HCT116 (cell line): Measurements from ENCODE around the gene BPIFB6. TPM values are rescaled to one million over a fixed set of nuclear protein-coding genes. Genes with fewer than 3 reads are reported as not detected.

Experiments used
- ATAC-seq: fragments of 200-7000 bp; cut with Tn5 transposase; 2 replicates; pipeline ENCODE4 v1.9.1; 2020; ENCODE audit warnings: mild to moderate bottlenecking, moderate library complexity
- BruUV-seq: library from RNA; stranded (reverse); fragments of 400-500 nt; replicated peaks from 2 replicates; lab custom pipeline; 2021; lab: Mats Ljungman, UMichigan
- CTCF ChIA-PET: fragments of 300-600 bp; sonication (Branson Sonifier 250); formaldehyde crosslinking; loops from one replicate; lab custom pipeline; 2021; ENCODE audit warnings: antibody characterized with exemption; lab: Charles Lee
- POLR2A ChIA-PET: fragments of 300-600, 350-600 bp; sonication (Branson Sonifier 250); formaldehyde crosslinking; loops from one replicate; lab custom pipeline; 2021; ENCODE audit warnings: antibody characterized with exemption; lab: Charles Lee
- RAD21 ChIA-PET, 2 experiments: fragments of 300-600 bp; sonication (Branson Sonifier 250); formaldehyde crosslinking; loops; one replicate each; lab custom pipeline; 2023; ENCODE audit warnings: low total read pairs in 2 of 2; ENCODE audit not compliant: uncharacterized antibody in 2 of 2, unreplicated experiment in 2 of 2, low non-redundant PET in 1 of 2; lab: Charles Lee
- DNase-seq: peaks from one replicate; pipeline ENCODE4 v3.0.0-alpha.2; 2010; ENCODE audit warnings: low read depth, low spot score
- H2AFZ ChIP-seq: fragments of 200-600 bp; shearing (Covaris generic), sonication (generic); 2 replicates; pipeline ENCODE4 v1.6.1; 2017; ENCODE audit warnings: low read depth, mixed run types, mixed read lengths, antibody characterized with exemption, low read length; ENCODE audit not compliant: poor library complexity, severe bottlenecking
- H3K27ac ChIP-seq: 2 replicates; pipeline ENCODE4 v1.5.1; 2012; ENCODE audit warnings: low read depth, low read length
- H3K27me3 ChIP-seq: fragments of 200-600 bp; sonication (generic); 2 replicates; pipeline ENCODE4 v1.6.1; 2016; ENCODE audit warnings: mixed run types, low read length, mixed read lengths; ENCODE audit not compliant: insufficient read depth
- H3K36me3 ChIP-seq, 2 experiments: fragments of 200-500 bp in 1 of 2; fragments of 200-600 bp in 1 of 2; sonication (Bioruptor generic) in 1 of 2; sonication (generic) in 1 of 2; 2 replicates each; pipeline versions ENCODE4 v1.5.1 to v1.6.1; 2014 to 2016; ENCODE audit warnings: low read length in 2 of 2, inconsistent platforms in 1 of 2, mixed read lengths in 1 of 2, mixed run types in 1 of 2; ENCODE audit not compliant: insufficient read depth in 2 of 2, control insufficient read depth in 1 of 2
- H3K4me1 ChIP-seq, 2 experiments: fragments of 200-600 bp in 1 of 2; sonication (generic) in 1 of 2; 2 replicates each; pipeline versions ENCODE4 v1.5.1 to v1.6.1; 2012 to 2017; ENCODE audit warnings: low read length in 2 of 2, inconsistent platforms in 1 of 2, mild to moderate bottlenecking in 1 of 2, mixed read lengths in 1 of 2, mixed run types in 1 of 2, moderate library complexity in 1 of 2; ENCODE audit not compliant: insufficient read depth in 2 of 2, control insufficient read depth in 1 of 2
- H3K4me2 ChIP-seq: fragments of 200-600 bp; sonication (generic); 2 replicates; pipeline ENCODE4 v1.6.1; 2017; ENCODE audit warnings: mixed run types, low read length, mixed read lengths
- H3K4me3 ChIP-seq, 2 experiments: fragments of 200-600 bp in 1 of 2; sonication (generic) in 1 of 2; replicated peaks in 1 of 2; 2 replicates each; pipeline ENCODE4 v1.5.1; 2011 to 2016; ENCODE audit warnings: low read length in 2 of 2, control low read depth in 1 of 2, low read depth in 1 of 2, mild to moderate bottlenecking in 1 of 2, mixed read lengths in 1 of 2, mixed run types in 1 of 2
- H3K79me2 ChIP-seq: fragments of 200-600 bp; sonication (generic); 2 replicates; pipeline ENCODE4 v1.6.1; 2017; ENCODE audit warnings: mild to moderate bottlenecking, mixed run types, low read length, moderate library complexity, mixed read lengths; ENCODE audit not compliant: insufficient read depth
- H3K9ac ChIP-seq: fragments of 200-600 bp; sonication (generic); 2 replicates; pipeline ENCODE4 v1.6.1; 2016; ENCODE audit warnings: low read length, mixed read lengths
- H3K9me2 ChIP-seq: fragments of 200-600 bp; sonication (generic), shearing (Covaris generic); 2 replicates; pipeline ENCODE4 v1.6.1; 2017; ENCODE audit warnings: mixed run types, mild to moderate bottlenecking, moderate library complexity; ENCODE audit not compliant: insufficient read depth
- H3K9me3 ChIP-seq, 2 experiments: fragments of 200-500 bp in 1 of 2; fragments of 200-600 bp in 1 of 2; sonication (Bioruptor generic) in 1 of 2; sonication (generic) in 1 of 2; 2 replicates each; pipeline ENCODE4 v1.6.1; 2014 to 2017; ENCODE audit warnings: low read length in 2 of 2, mixed read lengths in 2 of 2, inconsistent platforms in 1 of 2, low read depth in 1 of 2, mild to moderate bottlenecking in 1 of 2, mixed run types in 1 of 2, moderate library complexity in 1 of 2; ENCODE audit not compliant: control insufficient read depth in 1 of 2, insufficient read depth in 1 of 2
- H4K20me1 ChIP-seq: fragments of 200-600 bp; sonication (generic), shearing (Covaris generic); 2 replicates; pipeline ENCODE4 v1.6.1; 2017; ENCODE audit warnings: mixed run types, mild to moderate bottlenecking, moderate library complexity; ENCODE audit not compliant: insufficient read depth
- ATF3 ChIP-seq: IDR thresholded peaks from 2 replicates; pipeline ENCODE4 v1.6.1; 2012
- CBX3 ChIP-seq: IDR thresholded peaks from 2 replicates; pipeline ENCODE4 v1.6.1; 2012; ENCODE audit warnings: low read depth
- CEBPB ChIP-seq: IDR thresholded peaks from 2 replicates; pipeline ENCODE4 v1.6.1; 2012; ENCODE audit warnings: low read depth
- EGR1 ChIP-seq: IDR thresholded peaks from 2 replicates; pipeline ENCODE4 v1.6.1; 2012; ENCODE audit warnings: low read depth
- ELF1 ChIP-seq: IDR thresholded peaks from 2 replicates; pipeline ENCODE4 v1.6.1; 2012; ENCODE audit warnings: low read depth, borderline replicate concordance
- EZH2 ChIP-seq: fragments of 200-600 bp; sonication (generic); IDR thresholded peaks from 2 replicates; pipeline ENCODE4 v1.6.1; 2017; ENCODE audit warnings: antibody characterized with exemption, mixed run types
- EZH2phosphoT487 ChIP-seq: fragments of 200-600 bp; IDR thresholded peaks from 2 replicates; pipeline ENCODE4 v1.6.1; 2018; ENCODE audit warnings: antibody characterized with exemption, borderline replicate concordance
- FOSL1 ChIP-seq: IDR thresholded peaks from 2 replicates; pipeline ENCODE4 v1.6.1; 2012; ENCODE audit warnings: low read depth
- JUND ChIP-seq: IDR thresholded peaks from 2 replicates; pipeline ENCODE4 v1.6.1; 2012
- POLR2A ChIP-seq: IDR thresholded peaks from 2 replicates; pipeline ENCODE4 v1.7.0; 2011; ENCODE audit warnings: borderline replicate concordance; ENCODE audit not compliant: insufficient read depth, insufficient read length; ENCODE audit errors: extremely low read depth
- POLR2AphosphoS5 ChIP-seq: IDR thresholded peaks from 2 replicates; pipeline ENCODE4 v1.6.1; 2011; ENCODE audit warnings: mild to moderate bottlenecking, low read depth, low read length, moderate library complexity
- RAD21 ChIP-seq: IDR thresholded peaks from 2 replicates; pipeline ENCODE4 v1.6.1; 2012; ENCODE audit warnings: low read depth, mild to moderate bottlenecking
- SIN3A ChIP-seq: IDR thresholded peaks from 2 replicates; pipeline ENCODE4 v1.6.1; 2012; ENCODE audit warnings: low read depth
- SRF ChIP-seq: IDR thresholded peaks from 2 replicates; pipeline ENCODE4 v1.6.1; 2012; ENCODE audit warnings: low read depth
- TCF7L2 ChIP-seq: IDR thresholded peaks from 2 replicates; pipeline ENCODE4 v1.7.0; 2011; ENCODE audit warnings: borderline replicate concordance, inconsistent platforms; ENCODE audit not compliant: insufficient read depth, insufficient read length; ENCODE audit errors: extremely low read depth
- YY1 ChIP-seq: IDR thresholded peaks from 2 replicates; pipeline ENCODE4 v1.6.1; 2011; ENCODE audit warnings: low read length, low read depth, moderate library complexity, mild to moderate bottlenecking; ENCODE audit not compliant: insufficient replicate concordance; ENCODE audit errors: extremely low read depth
- ZFX ChIP-seq: fragments of 450-650 bp; IDR thresholded peaks from 2 replicates; pipeline ENCODE4 v1.6.1; 2017
- ZNF274 ChIP-seq: fragments of 200-500 bp; sonication (Bioruptor generic); IDR thresholded peaks from 2 replicates; pipeline ENCODE4 v1.6.1; 2014; ENCODE audit warnings: mild to moderate bottlenecking, low read depth, low read length, inconsistent platforms
- intact Hi-C: fragments of 100-400 bp; cut with micrococcal nuclease; formaldehyde crosslinking; loops from 2 replicates; pipeline ENCODE4 v1.10.0; 2022
- total RNA-seq: library from RNA; stranded (reverse); gene quantifications from one replicate; pipeline ENCODE4 v1.2.1, GENCODE V29; 2021; ENCODE audit not compliant: unreplicated experiment
- TF ChIP-seq, protein P1 (sequence below): IDR thresholded peaks from 2 replicates; pipeline ENCODE4 v1.6.1; 2011; ENCODE audit warnings: mild to moderate bottlenecking, low read length, moderate library complexity; ENCODE audit not compliant: insufficient replicate concordance; ENCODE audit errors: extremely low read depth
- TF ChIP-seq, protein P2 (sequence below): IDR thresholded peaks from 2 replicates; pipeline ENCODE4 v1.6.1; 2012

Gene BPIFB6
- total RNA-seq, 1 experiment from 2014 or later: not detected

- Histone ChIP-seq H3K79me2 (no peaks in the 10 kb centered on the region), H3K4me3 (no peak overlapping the region), H3K36me3 (no peaks in the 10 kb centered on the region), H3K27ac (no peak overlapping the region), H3K4me1 (no peaks in the 10 kb centered on the region), H4K20me1 (no peaks in the 10 kb centered on the region), H3K9me3 (no peaks in the 10 kb centered on the region), H3K4me2 (no peak overlapping the region), H3K9me2 (no peaks in the 10 kb centered on the region), H3K9ac (no peak overlapping the region), H2AFZ (no peak overlapping the region), H3K27me3 (peaks cover 7% of the 10 kb centered on the region; the same call in 1 of the 2 replicates)
- ATAC-seq: no peak
- intact Hi-C loops: no loop called here
- BruUV-seq: no TSS peak
- DNase-seq: no peak
- ChIA-PET CTCF (no interaction called here), POLR2A (no interaction called here), RAD21 (no interaction called here)
- no peak for TF ChIP-seq ELF1
- no peak for TF ChIP-seq ZFX
- TF ChIP-seq EZH2: no peak
- TF ChIP-seq, protein P1, sequence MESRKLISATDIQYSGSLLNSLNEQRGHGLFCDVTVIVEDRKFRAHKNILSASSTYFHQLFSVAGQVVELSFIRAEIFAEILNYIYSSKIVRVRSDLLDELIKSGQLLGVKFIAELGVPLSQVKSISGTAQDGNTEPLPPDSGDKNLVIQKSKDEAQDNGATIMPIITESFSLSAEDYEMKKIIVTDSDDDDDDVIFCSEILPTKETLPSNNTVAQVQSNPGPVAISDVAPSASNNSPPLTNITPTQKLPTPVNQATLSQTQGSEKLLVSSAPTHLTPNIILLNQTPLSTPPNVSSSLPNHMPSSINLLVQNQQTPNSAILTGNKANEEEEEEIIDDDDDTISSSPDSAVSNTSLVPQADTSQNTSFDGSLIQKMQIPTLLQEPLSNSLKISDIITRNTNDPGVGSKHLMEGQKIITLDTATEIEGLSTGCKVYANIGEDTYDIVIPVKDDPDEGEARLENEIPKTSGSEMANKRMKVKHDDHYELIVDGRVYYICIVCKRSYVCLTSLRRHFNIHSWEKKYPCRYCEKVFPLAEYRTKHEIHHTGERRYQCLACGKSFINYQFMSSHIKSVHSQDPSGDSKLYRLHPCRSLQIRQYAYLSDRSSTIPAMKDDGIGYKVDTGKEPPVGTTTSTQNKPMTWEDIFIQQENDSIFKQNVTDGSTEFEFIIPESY: no peak
- TF ChIP-seq CBX3: no peak
- TF ChIP-seq ATF3: no peak
- TF ChIP-seq SRF: no peak
- TF ChIP-seq CEBPB: no peak
- TF ChIP-seq, protein P2, sequence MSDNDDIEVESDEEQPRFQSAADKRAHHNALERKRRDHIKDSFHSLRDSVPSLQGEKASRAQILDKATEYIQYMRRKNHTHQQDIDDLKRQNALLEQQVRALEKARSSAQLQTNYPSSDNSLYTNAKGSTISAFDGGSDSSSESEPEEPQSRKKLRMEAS: no peak
- no peak for TF ChIP-seq TCF7L2
- TF ChIP-seq SIN3A: no peak
- no peak for TF ChIP-seq EZH2phosphoT487
- no peak for TF ChIP-seq JUND
- no peak for TF ChIP-seq ZNF274
- no peak for TF ChIP-seq EGR1
- no peak for TF ChIP-seq POLR2AphosphoS5
- no peak for TF ChIP-seq FOSL1
- TF ChIP-seq YY1: no peak
- TF ChIP-seq RAD21: no peak
- TF ChIP-seq POLR2A: no peak
These were observed 22.9 kb upstream of the BPIFB6 start for GRCh38 chr20:33008336-33009213.
